BJ (cell line): Measurements from ENCODE around the gene PRAC2. TPM values are rescaled to one million over a fixed set of nuclear protein-coding genes. Genes with fewer than 3 reads are reported as not detected.

Experiments used
- CTCF ChIA-PET: fragments of 350-600 bp; formaldehyde crosslinking; extraction: SDS; loops from one replicate; lab custom pipeline; 2021; ENCODE audit warnings: antibody characterized with exemption, inconsistent platforms; lab: Yijun Ruan, JAX
- POLR2A ChIA-PET: fragments of 300-600 bp; sonication (Branson Sonifier 250); formaldehyde crosslinking; extraction: SDS; loops from one replicate; lab custom pipeline; 2021; ENCODE audit warnings: antibody characterized with exemption; lab: Charles Lee
- DNase-seq: peaks from one replicate; pipeline ENCODE4 v3.0.0-alpha.2; 2011; ENCODE audit warnings: low read depth
- H3K27me3 ChIP-seq: 2 replicates; pipeline ENCODE4 v1.6.0; 2011; ENCODE audit warnings: low read length; ENCODE audit not compliant: control insufficient read depth, insufficient read depth
- H3K36me3 ChIP-seq: 2 replicates; pipeline ENCODE4 v1.5.1; 2011; ENCODE audit warnings: low read length; ENCODE audit not compliant: control insufficient read depth, insufficient read depth
- H3K4me3 ChIP-seq: 2 replicates; pipeline ENCODE4 v1.5.1; 2011; ENCODE audit warnings: low read depth, mild to moderate bottlenecking, control low read depth, low read length
- CTCF ChIP-seq: IDR thresholded peaks from 2 replicates; pipeline ENCODE4 v1.5.1; 2011; ENCODE audit warnings: low read depth, mild to moderate bottlenecking, control low read depth, inconsistent platforms, low read length, moderate library complexity; ENCODE audit not compliant: insufficient read depth
- polyA plus RNA-seq: library from polyadenylated mRNA; depleted of rRNA; stranded (reverse); fragments of >200 nt; gene quantifications from 2 replicates; pipeline ENCODE4 v1.2.3, GENCODE V29; 2011

PRAC2 gene
- polyA plus RNA-seq, 1 experiment: 0.63 TPM

DNA sequence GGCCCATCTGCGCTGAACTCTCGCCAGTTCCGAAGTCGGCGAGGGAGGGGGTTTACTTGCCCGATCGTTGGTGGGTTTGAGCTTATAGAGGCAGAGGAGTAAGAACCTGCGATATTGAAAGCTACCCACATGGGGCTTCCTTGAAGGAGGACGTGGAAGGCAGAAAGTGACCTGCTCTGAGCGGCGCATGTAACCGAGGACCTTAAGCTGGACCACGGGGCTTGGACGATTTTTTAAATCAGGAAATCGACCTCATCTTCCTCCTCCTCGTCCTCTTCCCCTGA, 2.0 kb downstream of the PRAC2 start:
- no peak for DNase-seq
- Histone ChIP-seq H3K36me3 (no peaks in the 10 kb centered on the region), H3K27me3 (peaks cover 70% of the 10 kb centered on the region), H3K4me3 (no peak overlapping the region)
- TF ChIP-seq CTCF: no peak
- CTCF ChIA-PET: interaction anchor here (0.6 to 10.4 kb wide), 29 partner anchors 10 to 164 kb away, joined by 3 to 152 read pairs (median 8); partner anchors contain the start of gene TTLL6
- POLR2A ChIA-PET: interaction anchor here (0.5 kb wide), 1 partner anchor 922 kb away, joined by 5 read pairs; no protein-coding TSS in a partner anchor

- H3K27me3 ChIP-seq: peaks cover 69% of the 10 kb centered on the region
- no peak for TF ChIP-seq CTCF
- ChIA-PET POLR2A (interaction anchor here (0.5 kb wide), 1 partner anchor 921 kb away, joined by 5 read pairs; no protein-coding TSS in a partner anchor), CTCF (interaction anchor here (0.6 to 10.4 kb wide), 27 partner anchors 11 to 164 kb away, joined by 3 to 152 read pairs (median 11); partner anchors contain the start of gene TTLL6)
- no peak for DNase-seq
- H3K4me3 ChIP-seq: no peak overlapping the region
- no peaks in the 10 kb centered on the region for H3K36me3 ChIP-seq
Measured at GRCh38 chr17:48725288-48726064, 2.5 kb downstream of the PRAC2 start.

GRCh38 chr17:48726114-48726915, 3.3 kb downstream of the PRAC2 start:
- Histone ChIP-seq H3K27me3 (peaks cover 65% of the 10 kb centered on the region), H3K4me3 (no peak overlapping the region), H3K36me3 (no peaks in the 10 kb centered on the region)
- TF ChIP-seq CTCF: no peak
- CTCF ChIA-PET: interaction anchor here (1.4 to 10.4 kb wide), 7 partner anchors 18 to 152 kb away, joined by 4 to 152 read pairs (median 7); no protein-coding TSS in a partner anchor
- no peak for DNase-seq
- POLR2A ChIA-PET: no interaction called here

DNA sequence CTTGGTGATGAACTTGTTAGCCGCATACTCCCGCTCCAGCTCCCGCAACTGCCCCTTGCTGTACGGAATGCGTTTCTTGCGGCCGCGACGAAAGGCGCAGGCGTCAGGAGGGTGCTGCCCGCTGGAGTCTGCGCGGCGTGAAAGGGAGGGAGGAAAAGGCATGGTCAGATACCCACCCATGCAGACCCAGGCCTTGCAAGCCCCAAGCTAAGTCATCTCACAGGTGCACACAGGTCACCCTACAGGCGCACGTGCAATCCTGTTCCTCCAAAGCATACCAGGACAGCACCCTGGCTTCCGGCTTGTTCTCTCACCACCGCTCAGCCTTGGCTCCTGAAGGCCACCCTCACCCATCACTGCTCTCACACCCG, 3.9 kb downstream of the PRAC2 start:
- TF ChIP-seq CTCF: no peak
- H3K36me3 ChIP-seq: no peaks in the 10 kb centered on the region
- peaks cover 65% of the 10 kb centered on the region for H3K27me3 ChIP-seq
- ChIA-PET POLR2A (no interaction called here), CTCF (interaction anchor here (1.8 to 10.4 kb wide), 4 partner anchors 63 to 152 kb away, joined by 7 to 152 read pairs (median 72); no protein-coding TSS in a partner anchor)
- H3K4me3 ChIP-seq: no peak overlapping the region
- no peak for DNase-seq
